Activated effector memory CD4-positive, alpha-beta T cell treated with Interleukin-2 at 50 U/mL for 16 hours (primary cell): ENCODE data around the gene WDSUB1.

Experiments used
- DNase-seq: peaks from one replicate; pipeline ENCODE4 v3.0.0-alpha.2; 2020

WDSUB1 gene

DNA sequence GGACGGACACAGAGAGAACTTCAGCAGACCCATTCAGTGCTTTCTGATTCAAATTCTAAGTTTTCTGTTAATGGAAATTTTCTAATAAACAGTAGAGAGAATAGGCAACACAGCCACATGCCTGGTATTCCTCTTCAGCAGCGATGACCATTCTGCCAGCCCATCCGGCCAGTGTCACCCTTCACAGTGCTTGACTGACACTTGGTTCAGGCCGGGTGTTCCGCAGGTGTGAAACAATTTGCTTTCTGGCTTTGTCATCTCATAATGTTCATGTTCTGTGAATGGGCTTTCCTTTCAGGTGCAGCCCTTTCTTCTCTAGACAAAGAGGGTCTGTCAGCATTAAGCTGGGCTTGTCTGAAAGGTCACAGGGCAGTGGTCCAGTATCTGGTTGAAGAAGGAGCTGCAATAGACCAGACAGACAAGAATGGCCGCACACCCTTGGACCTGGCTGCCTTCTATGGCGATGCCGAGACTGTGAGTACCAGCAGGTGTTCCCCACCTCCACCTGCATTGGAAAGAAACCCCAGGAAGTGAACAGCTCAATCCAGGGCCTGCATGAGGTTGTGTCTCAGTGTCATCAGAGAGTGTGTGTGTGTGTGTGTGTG is 67.0 kb downstream of the WDSUB1 start:
- DNase-seq = no peak

DNA sequence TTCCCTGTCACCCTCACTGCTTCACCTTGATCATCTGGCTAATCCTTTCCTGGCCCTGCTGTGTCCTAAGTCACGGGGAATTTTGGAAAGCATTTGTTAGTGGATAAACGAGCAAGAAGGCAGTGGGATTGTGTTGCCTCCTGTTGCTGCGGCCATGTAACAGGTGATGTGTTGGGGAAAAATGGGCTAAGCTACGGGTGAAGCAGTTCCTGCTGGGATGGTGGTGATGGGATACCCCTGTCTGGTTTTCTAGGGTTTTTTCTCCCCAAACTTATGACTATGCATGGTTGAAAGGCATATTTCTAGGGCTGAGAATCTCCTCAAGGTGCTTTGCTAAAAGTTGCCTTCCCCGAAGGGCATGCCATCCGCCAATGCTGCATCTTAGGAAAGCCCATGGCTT is 68.1 kb downstream of the WDSUB1 start:
- DNase-seq = no peak

DNA sequence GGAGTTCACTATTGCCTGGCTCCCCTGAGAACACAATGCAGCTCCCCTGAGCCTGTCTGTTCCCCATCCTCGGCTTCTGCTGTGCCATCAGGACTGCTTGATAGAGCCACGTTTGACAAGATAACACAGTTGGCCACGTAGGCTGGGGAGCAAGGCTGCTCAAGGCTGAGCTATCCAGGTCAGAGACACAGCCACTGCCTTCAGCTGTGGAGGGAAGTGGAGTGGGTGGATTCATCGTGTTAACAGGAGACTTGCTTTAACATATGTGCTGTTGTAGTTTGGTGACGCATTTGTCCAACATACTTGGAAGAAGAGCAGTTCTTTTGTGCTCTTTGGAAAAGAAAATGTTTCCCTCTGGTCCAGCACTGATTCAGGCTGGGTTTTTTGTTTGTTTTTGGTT is 68.8 kb downstream of the WDSUB1 start:
- no peak for DNase-seq

DNA sequence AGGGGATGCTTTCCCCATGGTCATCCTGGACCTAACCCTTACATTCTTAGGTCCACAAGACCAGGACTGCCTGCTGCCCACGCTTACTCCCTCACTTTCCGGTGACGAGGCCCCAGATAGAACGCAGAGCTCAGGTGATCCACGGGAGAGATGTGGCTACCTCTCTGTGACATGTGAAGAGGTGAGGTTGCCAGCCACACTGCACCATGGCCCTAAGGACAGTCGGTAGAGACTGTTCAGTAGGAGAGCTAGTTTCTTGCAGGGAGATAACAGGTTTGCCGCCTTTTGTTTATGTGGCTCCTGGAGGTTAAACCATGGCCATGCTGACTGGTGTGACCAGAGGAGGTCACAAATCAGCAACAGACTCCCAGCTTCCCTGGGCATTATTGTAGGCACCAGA is 71.4 kb downstream of the WDSUB1 start:
- no peak for DNase-seq

DNA sequence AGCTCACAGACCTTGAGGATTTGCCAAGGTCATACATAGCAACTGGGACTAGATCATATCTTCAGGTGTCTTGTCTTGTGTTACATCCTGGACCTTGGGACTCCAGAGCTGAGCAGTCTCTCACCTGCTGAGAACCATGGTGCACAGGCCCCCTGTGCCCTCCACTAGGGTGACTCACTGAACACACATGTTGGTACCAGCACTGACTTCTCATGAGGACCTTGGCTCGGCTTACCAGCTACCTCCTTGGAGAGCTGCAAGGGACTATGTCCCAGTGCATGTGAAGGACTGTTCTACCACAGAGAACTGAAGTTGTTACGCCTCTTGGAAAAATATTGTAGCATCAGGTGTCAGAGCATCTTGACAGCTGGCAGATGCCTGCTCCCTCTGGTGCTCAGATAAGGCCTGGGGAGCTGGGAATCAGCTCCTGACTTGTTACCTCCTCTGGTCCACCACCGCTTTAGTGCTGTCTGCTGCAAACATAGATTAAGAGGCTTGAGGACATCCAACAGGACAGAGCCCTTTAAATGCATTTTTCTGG is 72.1 kb downstream of the WDSUB1 start:
- DNase-seq = no peak

DNA sequence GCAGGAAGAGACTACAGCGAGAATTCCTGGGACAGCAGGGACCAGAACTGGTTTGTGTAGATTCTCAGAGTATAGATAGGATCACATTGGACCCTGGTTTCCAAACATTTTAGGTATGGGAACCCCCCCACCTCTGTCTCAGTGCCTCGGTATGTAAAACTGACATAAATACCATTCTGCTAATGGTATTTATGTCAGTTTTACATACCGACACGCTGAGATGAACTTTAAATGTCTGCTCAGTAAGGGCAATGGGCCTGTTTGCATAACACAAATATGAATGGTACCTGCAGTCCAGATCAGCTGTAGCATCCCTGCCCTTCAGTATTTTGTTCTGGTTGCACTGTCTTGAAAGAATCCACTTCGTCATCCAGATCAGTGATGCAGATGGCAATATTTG is 73.2 kb downstream of the WDSUB1 start:
- no peak for DNase-seq

DNA sequence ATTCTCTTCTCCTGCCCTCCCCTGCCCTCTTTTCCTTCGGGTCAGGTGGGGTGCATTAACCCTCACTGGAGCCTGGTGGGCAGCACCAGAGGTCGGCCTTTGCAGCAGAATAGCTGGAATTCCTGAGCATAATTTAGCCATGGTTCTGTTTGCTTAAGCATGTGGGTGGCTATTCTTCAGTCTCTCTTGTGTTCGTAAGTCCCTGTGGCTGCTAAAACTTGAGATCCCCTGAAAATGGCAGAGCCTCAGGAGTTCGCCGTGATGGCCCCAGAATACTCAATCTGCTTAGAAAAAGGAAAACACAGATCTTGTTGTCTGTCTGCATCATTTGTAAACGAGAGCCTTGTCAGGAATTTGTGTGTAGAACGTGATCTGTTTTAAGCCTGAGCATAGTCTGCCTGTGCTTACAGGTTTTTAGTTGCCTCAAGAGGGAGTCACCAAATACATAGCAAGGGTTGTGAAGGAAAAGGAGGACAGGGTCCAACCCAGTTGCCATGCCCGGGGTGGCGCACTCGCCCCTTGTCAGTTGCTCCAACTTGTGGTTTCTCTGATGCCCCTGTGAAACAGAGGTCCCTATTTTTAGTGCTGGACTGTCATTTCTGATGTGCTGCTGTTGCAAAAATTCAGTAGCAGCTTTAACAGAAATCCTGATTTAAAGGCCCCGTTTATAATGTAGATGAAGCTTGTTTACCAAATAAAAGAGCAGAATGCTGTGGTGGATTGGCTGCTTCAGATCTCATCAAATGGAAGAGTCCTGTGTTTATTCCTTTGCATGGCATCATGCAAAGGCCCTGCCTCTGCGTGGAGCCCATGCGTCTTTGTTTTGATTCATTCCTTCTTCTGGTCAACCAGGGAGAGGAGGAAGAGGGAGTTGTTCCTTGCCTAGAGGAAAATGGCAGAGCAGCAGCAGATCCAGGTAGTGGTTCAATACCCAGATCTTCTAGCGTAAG is 74.8 kb downstream of the WDSUB1 start:
- DNase-seq = no peak

DNA sequence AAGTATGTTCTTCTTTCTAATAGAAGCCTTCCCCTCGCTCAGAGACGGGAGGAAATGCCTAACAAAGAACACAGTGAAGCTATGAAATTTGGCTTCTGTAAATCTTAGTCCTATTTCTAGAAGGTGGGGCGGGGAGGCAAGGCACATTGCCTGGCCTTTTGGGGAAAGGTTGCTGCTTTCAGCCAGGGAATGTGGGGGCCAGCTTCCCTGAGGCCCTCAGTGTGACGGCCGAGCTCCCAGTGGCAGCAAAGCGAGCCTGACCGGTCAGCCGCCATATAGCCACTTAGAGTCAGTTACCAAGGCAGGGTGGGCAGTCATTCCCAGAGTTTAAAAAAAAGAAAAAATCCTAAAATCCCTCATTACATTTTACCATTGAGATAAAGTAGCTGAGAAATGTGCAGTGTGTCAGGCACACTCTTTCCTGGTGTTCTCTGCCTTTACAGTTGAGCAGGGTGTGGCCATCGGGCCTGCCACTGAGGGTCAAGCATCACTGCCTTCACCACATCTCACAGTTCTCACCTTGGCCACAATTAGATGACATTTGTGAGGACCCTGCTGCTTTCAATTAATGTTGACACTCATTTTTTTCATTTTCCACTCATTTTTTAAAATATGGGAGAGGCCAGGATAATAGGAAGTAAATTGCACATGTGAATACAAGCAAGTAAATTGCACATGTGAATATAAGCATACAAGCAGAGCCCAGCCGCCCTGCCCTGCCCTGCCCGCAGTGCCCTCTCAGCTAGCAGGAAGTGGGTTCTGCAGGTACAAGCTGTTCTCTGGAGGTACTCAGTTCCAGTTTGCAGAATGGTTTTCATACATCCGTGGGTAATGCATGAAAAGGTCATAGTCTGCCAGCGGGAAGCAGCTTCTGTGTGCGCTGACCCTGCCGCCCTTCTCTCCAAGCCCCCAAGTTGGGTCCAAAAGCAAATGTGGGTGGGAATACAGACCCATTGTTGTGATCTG is 76.9 kb downstream of the WDSUB1 start:
- DNase-seq = peak; percentile 49

DNA sequence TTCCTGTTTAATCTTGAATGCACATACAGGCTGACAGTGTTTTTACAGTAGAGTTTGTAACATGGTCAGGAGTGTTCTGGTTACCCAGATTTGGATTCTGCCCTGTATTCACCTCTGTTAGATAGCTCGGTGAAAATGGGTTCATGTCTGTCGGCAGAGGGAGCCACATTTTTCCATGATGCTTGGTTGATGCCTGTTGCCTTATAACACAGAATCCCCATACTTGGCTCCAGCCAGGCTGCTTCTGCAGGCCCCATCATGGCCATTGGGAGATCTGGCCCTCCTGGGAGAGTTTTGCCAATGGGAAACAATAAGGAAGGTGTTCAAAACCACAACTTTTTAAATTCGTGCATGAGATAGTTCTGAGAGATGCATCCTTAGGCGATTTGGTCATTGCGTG is 78.1 kb downstream of the WDSUB1 start:
- DNase-seq = no peak

DNA sequence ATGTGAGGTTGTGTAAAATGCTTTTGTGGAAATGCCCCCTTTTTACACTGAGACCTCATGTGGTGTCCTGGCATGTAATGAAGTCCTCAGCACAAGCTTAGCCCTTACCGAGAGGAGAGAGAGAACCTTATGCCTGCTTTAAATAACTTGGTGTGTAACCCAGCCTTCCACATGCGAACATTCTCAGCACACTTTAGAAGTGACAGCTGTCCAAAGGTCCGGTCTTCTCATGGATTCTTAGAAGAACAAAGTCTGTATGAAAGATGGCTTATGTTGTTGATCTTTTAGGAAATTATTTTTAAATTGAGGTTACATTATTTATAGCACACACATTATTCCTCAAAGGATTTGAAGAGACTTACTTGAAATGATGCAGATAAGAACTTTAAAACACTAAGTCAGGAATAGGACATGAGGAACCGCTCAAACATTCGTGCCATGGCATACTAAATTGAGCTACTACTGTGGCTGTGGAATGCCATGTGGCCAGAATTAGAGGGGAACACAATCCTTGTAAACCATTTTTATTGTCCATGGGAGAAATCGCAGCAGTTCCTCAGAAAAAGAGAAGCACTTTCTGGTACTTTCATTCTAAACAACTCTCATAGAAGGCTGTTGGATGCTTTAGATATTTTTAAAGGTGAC is 79.6 kb downstream of the WDSUB1 start:
- DNase-seq = no peak

DNA sequence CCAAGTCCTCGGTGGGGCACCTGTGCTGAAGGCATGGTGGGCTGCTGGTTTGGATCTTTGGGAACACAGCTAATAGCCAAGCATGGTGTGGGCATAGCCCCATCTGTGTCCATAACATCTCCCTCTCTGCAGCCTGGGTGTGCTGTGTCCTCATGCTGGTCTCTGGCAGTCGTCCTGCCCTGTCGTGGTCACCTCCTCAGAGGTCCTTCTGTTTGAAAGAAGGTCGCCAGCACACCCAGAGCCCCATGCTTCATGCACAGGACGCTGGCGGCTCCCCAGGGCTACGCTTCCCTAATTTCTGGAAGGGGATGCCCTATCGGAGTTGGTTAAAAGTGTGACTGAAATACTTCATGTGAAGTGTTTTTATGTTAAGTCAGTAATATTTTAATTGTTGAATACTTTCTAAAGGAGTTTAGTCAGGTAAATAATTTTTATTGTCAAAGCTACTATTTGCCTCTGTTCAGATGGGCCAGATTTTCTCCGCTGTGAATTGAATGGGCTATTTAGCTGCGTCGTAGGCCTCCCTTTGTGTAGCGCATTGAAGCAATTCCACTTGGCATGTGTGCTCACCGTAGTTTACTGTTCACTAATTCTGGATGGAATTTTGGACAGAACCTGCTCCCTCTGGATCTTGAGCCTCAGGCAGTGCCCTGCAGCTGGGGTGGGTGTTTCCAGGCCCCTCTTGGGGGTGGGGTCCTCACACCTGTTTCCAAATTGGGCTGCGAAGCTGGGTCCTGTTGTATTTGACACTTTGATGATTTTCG is 81.9 kb downstream of the WDSUB1 start:
- no peak for DNase-seq

DNA sequence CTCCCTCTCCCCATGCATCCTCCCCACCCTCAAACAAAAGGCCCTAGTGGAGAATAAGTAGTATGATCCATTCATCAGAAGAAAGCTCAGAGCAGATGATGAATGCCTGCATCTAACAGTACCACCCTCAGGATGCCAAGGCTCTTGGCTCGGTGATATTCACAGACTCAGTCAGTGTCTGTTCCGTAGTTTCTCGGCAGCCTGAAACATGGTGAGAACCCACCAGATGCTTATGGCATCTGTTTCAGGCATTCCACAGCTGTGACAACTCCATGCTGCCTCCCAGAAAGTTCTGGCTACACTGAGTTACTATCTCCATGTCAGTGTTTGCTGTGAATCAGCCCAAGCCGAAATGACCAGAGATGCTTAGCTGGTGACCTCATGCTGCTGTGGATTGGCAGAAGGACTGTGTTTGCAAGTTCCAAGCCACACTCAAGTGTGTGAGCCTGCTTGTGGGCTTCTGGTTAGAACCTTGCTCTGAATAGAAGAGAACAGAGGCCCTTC is 83.9 kb downstream of the WDSUB1 start:
- DNase-seq = no peak

DNA sequence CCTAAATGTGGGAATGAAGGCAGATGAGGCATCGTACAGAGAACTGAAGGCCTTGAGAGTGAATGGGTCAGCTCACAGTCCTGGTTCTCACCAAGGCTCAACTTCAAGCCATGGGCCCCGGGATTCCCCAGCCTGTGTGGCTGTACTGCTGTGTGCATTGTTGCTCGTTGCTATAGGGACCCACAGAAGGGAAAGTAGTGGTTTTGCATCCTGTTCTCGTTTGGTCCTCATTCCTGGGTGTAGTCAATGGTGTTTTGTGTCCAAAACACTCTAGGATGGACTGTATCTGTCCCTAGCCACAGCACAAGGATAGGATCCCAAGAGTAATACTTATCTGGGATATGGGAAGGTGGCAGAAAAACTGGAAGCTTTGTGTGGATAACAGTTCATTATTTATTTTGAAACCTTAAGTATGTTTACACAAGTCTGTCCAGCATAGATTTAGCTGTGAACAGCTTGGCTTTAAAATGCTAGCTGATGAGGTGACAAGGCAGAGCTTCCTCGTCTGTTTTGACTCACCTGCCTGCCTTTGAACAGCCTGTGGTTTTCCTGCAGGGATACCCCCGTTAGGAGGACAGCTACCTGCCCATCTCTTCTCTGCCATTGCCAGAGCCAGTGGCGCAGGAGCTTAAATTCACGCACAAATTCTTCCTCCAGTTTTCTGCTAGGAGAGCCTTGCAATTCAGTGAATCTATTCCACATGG is 85.0 kb downstream of the WDSUB1 start:
- DNase-seq = no peak

DNA sequence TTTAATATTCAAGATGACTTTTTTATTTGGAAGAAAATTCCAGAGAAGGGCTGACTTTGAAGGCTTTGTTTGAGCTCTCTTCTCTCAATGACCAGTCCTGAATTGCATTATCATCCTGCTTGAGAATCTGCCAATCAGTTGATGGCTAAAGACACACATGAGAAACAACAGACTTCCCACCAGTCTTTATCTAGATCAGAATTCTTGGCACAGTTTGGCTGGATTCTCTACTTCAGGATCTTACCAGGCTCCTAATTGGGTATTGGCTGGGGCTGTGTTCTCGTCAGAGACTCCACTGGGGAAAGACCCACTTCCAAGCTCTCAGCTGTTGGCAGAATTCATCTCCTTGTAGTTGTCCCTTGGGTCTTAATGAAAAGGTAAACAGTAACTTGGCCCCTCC is 86.0 kb downstream of the WDSUB1 start:
- no peak for DNase-seq

DNA sequence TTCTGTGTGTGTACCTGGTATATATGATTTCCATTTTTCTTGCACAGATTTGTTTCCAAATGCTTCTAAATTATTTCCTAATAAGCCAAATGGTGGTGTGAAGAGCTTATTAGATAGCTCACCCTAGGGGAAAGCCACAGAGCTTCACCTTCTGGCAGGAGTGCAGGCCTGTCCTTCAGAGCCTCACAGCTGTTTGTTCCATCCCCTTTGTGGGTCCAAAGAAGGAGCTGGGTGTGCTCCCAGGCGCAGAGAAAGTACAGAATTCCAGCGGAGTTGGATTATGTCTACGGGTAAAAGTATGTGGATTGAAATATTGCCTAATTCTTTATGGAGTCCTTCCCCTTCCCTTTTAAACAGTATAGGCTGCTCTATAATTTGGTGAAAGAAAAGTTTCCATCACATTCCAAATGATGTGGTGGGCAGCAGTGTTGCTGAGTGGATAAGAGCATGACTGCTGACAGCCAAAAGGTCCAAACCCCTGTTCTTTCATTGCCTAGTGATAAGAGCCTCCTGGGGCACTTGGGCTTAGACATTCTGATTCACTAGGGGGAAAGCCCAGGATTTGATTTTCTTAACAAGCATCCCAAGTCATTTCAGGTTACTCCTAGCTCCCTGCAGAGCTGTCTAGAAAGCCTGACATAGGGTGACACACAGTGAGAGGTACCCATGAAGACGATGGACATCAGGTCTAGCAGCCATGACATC is 86.6 kb downstream of the WDSUB1 start:
- DNase-seq = no peak

DNA sequence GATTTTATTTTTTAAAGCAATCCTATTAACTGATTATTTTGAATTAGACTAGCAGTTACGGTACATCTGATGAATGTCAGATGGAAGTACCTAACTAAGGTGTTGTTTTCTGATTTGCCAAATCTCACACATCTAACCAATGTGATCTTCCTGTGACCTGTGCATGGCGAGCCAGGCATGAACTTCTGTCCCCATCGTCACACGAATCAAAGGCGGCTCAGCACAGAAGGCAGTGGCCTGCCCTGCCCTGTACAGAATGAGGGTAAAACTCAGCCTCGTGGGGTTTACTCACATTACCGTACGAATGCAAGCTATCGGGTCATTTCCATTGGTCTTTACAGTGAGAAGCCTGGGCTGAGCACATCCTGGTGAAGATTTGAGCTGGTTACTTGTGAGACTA is 87.3 kb downstream of the WDSUB1 start:
- no peak for DNase-seq

DNA sequence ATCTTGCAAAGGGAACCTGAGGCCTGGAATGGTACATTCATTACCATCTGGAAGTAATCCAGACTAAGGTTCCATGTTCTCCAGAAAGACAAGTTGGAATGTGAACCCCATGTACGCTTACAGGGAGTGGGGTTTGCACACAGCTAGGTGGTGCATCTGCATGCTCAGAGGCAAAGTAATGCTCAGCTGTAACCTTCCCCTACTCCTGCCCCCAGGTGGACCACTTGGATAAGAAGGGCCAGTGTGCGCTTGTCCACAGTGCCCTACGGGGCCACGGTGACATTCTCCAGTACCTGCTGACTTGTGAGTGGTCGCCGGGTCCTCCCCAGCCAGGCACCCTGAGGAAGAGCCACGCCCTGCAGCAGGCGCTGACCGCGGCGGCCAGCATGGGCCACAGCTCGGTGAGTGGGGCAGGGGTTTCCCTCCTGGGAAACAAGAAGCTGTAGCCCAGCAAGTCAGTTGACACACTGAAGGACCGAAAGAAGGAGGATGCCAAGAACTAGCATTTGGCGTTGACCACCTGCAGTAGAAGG is 90.0 kb downstream of the WDSUB1 start:
- DNase-seq = no peak

DNA sequence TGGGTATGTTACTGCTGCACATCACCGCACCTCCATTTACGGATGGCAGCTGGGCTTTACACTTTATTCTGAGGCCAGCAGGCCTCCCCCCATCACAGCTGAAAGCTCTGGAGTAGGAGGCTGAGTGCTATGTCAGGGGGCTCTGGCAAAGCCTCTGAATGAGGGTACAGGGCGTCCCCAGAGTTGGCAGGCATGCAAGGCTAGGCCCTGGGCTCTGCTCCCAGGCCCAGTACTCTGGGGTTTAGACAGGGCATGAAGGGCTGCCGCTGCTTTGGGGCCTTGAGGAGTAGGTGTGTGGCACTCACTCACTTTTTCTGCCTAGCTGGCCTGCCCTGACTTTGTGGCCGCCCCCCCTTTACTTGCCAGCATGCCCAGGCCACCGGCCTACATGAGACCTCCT is 90.8 kb downstream of the WDSUB1 start:
- DNase-seq = no peak

DNA sequence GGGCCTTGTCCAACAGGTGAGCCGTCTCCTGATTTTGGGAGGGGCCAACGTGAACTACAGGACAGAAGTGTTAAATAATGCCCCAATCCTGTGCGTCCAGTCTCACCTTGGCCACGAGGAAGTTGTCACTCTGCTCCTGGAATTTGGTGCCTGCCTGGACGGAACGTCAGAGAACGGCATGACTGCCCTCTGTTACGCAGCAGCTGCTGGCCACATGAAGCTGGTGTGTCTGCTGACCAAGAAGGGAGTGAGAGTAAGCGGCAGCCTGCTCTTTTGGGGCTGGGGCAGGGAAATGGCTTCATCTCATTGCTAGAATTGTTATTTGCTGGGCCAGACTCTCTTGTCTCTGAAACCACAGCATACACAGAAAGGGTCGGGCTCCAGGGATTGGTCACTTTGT is 92.3 kb downstream of the WDSUB1 start:
- no peak for DNase-seq

DNA sequence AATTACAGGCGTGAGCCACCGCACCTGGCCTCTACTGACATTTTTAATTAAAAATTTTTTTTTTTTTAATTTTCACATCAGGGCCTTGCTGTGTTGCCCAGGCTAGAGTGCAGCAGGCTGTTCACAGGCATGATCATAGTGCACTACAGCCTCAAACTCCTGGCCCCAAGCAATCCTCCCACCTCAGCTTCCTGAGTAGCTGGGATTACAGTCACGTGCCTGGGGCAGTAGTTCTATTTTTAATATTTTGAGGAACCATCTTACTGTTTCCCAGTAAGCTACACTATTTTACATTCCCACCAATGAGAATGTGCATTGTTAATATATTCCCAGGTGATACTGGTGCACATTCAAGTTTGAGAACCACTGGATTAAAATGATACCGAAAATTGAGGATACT is 92.7 kb downstream of the WDSUB1 start:
- no peak for DNase-seq
